ENCODE measurements around the gene CAMTA1.

CAMTA1 gene

DNA sequence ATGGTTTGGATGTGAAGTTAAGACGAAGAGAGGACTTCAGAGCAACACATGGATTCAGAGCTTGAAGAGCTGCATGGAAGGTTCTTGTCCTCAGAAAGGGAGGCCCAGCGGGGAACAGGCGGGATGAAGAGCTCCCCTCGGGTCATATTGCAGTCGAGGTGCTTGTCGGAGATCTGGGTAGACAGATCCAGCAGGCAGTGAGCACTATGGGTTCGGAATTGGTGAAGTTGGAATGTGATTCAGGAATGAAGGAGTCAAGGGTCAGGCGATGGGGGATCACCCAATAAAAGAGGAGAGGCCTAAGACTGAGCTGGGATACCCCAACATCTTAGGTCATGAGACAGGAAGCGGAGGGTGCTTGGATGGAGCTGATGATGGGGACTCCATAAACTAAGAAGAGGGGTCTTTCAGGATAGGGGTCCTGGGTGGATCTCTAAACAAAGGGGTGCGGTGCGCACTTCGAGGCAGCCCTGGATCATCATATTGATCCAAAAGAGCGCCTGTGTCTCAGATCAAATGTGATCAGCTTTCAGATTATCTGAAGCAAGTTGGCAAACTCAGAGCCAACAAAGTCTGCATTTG, 809.6 kb downstream of the CAMTA1 start:
- H3K9me3 ChIP-seq (ENCODE audit: control insufficient read depth, insufficient read depth, low read depth, low read length), result no peaks in the 10 kb centered on the region
- H3K4me3 ChIP-seq (ENCODE audit: low read depth, low read length), result no peak overlapping the region
- ChIA-PET POLR2A (no interaction called here), CTCF (interaction anchor here (0.6 to 0.8 kb wide), 3 partner anchors 10 to 466 kb away, joined by 3 to 4 read pairs (median 3); no protein-coding TSS in a partner anchor)
- H3K27ac ChIP-seq (ENCODE audit: extremely low read depth, low read depth, low read length), result no peak overlapping the region
- TF ChIP-seq ZNF132 (tag by site-specific recombination; IDR thresholded peaks at IDR 0.05; ENCODE audit: borderline replicate concordance) (no peak), ZNF558 (tag by site-specific recombination; IDR thresholded peaks at IDR 0.05) (no peak), ZNF223 (tag by site-specific recombination; IDR thresholded peaks at IDR 0.05) (no peak), ZNF174 (tag by site-specific recombination; IDR thresholded peaks at IDR 0.05) (no peak), FEZF1 (tag by site-specific recombination; IDR thresholded peaks at IDR 0.05) (no peak)
- TF ChIP-seq, protein P1, sequence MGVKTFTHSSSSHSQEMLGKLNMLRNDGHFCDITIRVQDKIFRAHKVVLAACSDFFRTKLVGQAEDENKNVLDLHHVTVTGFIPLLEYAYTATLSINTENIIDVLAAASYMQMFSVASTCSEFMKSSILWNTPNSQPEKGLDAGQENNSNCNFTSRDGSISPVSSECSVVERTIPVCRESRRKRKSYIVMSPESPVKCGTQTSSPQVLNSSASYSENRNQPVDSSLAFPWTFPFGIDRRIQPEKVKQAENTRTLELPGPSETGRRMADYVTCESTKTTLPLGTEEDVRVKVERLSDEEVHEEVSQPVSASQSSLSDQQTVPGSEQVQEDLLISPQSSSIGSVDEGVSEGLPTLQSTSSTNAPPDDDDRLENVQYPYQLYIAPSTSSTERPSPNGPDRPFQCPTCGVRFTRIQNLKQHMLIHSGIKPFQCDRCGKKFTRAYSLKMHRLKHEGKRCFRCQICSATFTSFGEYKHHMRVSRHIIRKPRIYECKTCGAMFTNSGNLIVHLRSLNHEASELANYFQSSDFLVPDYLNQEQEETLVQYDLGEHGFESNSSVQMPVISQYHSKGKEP (tag by site-specific recombination; IDR thresholded peaks at IDR 0.05), result no peak
- no peaks in the 10 kb centered on the region for H3K36me3 ChIP-seq (ENCODE audit: control insufficient read depth in 2 of 2, insufficient read depth in 1 of 2, low read length in 2 of 2)
- no peaks in the 10 kb centered on the region for H3K4me1 ChIP-seq (ENCODE audit: control insufficient read depth, insufficient read depth, low read length)

DNA sequence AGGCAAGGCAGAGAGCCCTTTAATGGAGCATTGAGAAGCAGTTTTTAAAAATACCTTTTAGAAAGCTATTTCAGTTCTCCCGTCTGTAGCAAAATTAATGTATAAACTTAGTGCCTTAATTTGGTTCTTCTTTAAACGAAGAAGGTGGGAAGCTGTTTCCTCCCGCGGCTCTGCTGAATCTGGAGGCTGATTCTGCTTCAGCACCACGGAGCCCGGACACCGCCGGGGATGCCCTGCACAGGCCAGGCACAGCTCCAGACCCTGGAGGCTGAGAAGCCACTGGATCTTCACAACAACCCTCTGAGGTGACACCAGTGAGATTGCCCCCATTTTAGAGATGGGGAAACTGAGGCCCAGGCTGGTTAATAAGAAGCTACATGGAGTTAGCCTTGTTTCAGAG, 810.1 kb downstream of the CAMTA1 start:
- POLR2A ChIA-PET, result no interaction called here
- TF ChIP-seq, protein P2, sequence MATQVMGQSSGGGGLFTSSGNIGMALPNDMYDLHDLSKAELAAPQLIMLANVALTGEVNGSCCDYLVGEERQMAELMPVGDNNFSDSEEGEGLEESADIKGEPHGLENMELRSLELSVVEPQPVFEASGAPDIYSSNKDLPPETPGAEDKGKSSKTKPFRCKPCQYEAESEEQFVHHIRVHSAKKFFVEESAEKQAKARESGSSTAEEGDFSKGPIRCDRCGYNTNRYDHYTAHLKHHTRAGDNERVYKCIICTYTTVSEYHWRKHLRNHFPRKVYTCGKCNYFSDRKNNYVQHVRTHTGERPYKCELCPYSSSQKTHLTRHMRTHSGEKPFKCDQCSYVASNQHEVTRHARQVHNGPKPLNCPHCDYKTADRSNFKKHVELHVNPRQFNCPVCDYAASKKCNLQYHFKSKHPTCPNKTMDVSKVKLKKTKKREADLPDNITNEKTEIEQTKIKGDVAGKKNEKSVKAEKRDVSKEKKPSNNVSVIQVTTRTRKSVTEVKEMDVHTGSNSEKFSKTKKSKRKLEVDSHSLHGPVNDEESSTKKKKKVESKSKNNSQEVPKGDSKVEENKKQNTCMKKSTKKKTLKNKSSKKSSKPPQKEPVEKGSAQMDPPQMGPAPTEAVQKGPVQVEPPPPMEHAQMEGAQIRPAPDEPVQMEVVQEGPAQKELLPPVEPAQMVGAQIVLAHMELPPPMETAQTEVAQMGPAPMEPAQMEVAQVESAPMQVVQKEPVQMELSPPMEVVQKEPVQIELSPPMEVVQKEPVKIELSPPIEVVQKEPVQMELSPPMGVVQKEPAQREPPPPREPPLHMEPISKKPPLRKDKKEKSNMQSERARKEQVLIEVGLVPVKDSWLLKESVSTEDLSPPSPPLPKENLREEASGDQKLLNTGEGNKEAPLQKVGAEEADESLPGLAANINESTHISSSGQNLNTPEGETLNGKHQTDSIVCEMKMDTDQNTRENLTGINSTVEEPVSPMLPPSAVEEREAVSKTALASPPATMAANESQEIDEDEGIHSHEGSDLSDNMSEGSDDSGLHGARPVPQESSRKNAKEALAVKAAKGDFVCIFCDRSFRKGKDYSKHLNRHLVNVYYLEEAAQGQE (tag by site-specific recombination; IDR thresholded peaks at IDR 0.05), result peak; percentile 65
- TF ChIP-seq, protein P3, sequence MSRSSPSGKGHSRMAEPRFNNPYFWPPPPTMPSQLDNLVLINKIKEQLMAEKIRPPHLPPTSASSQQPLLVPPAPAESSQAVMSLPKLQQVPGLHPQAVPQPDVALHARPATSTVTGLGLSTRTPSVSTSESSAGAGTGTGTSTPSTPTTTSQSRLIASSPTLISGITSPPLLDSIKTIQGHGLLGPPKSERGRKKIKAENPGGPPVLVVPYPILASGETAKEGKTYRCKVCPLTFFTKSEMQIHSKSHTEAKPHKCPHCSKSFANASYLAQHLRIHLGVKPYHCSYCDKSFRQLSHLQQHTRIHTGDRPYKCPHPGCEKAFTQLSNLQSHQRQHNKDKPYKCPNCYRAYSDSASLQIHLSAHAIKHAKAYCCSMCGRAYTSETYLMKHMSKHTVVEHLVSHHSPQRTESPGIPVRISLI (tag by site-specific recombination; IDR thresholded peaks at IDR 0.05), result no peak

DNA sequence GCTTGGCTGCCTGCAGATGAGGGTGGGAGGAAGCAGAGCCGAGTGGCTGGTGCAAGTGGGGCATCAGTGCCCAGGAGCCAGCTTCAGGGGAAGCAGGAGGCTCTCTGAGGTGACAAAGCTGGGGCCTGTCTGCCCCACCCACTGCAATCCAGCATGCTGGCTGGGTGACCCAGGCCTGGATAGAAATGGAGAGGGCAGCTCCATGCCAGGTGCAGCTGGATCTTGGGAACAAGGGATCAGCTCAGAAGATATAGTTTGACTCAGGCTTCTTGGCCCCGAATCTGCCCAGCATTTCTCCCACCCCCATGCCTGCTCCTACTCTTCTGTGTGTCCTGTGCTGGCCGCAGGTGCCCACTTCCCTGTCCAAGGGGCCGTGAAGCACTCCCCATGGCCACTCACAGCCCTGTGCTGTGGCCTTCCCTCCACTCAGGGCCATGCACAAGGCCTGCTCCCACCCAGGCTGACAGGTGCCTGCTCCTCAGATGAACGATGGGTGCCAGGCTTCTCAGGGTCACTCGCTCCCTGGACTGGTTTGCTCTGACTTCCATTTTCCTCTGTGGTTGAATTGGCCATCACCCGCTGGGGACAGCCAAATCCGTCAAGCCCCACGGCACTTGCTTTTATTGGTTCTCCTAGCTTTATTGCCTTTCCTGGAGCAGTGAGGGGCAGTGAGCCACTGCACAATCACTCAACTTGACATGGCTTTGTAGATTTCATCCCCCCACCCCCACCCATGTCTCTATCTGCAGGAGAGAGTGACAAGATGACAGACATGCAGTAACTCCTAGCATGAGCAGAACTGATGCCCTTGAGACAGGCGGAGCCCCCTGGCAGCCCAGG, 811.1 kb downstream of the CAMTA1 start:
- H3K9me3 ChIP-seq (ENCODE audit: control insufficient read depth, insufficient read depth, low read depth, low read length), result no peaks in the 10 kb centered on the region
- ChIA-PET CTCF (interaction anchor here (0.5 kb wide), 2 partner anchors 51 to 307 kb away, joined by 3 read pairs; no protein-coding TSS in a partner anchor), POLR2A (no interaction called here)
- TF ChIP-seq ZNF629 (tag by site-specific recombination; IDR thresholded peaks at IDR 0.05), result no peak
- TF ChIP-seq, protein P4, sequence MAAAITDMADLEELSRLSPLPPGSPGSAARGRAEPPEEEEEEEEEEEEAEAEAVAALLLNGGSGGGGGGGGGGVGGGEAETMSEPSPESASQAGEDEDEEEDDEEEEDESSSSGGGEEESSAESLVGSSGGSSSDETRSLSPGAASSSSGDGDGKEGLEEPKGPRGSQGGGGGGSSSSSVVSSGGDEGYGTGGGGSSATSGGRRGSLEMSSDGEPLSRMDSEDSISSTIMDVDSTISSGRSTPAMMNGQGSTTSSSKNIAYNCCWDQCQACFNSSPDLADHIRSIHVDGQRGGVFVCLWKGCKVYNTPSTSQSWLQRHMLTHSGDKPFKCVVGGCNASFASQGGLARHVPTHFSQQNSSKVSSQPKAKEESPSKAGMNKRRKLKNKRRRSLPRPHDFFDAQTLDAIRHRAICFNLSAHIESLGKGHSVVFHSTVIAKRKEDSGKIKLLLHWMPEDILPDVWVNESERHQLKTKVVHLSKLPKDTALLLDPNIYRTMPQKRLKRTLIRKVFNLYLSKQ (tag by site-specific recombination; IDR thresholded peaks at IDR 0.05; ENCODE audit: borderline replicate concordance), result no peak
- TF ChIP-seq, protein P5, sequence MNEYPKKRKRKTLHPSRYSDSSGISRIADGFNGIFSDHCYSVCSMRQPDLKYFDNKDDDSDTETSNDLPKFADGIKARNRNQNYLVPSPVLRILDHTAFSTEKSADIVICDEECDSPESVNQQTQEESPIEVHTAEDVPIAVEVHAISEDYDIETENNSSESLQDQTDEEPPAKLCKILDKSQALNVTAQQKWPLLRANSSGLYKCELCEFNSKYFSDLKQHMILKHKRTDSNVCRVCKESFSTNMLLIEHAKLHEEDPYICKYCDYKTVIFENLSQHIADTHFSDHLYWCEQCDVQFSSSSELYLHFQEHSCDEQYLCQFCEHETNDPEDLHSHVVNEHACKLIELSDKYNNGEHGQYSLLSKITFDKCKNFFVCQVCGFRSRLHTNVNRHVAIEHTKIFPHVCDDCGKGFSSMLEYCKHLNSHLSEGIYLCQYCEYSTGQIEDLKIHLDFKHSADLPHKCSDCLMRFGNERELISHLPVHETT (tag by site-specific recombination; IDR thresholded peaks at IDR 0.05), result no peak
- TF ChIP-seq ZNF19 (tag by site-specific recombination; IDR thresholded peaks at IDR 0.05; ENCODE audit: low read depth), result no peak
- TF ChIP-seq HOXA7 (CRISPR knock-in tag; IDR thresholded peaks at IDR 0.05; ENCODE audit: borderline replicate concordance), result no peak
- no peak for TF ChIP-seq ZNF510 (tag by site-specific recombination; IDR thresholded peaks at IDR 0.05; ENCODE audit: insufficient replicate concordance)
- TF ChIP-seq ZNF830 (tag by site-specific recombination; IDR thresholded peaks at IDR 0.05; ENCODE audit: low read depth), result no peak
- TF ChIP-seq, protein P6, sequence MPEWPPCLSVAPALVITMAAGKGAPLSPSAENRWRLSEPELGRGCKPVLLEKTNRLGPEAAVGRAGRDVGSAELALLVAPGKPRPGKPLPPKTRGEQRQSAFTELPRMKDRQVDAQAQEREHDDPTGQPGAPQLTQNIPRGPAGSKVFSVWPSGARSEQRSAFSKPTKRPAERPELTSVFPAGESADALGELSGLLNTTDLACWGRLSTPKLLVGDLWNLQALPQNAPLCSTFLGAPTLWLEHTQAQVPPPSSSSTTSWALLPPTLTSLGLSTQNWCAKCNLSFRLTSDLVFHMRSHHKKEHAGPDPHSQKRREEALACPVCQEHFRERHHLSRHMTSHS (tag by site-specific recombination; IDR thresholded peaks at IDR 0.05), result no peak
- TF ChIP-seq OVOL3 (tag by site-specific recombination; IDR thresholded peaks at IDR 0.05), result no peak
- H3K4me3 ChIP-seq (ENCODE audit: low read depth, low read length), result no peak overlapping the region
- no peak overlapping the region for H3K27ac ChIP-seq (ENCODE audit: extremely low read depth, low read depth, low read length)
- no peaks in the 10 kb centered on the region for H3K36me3 ChIP-seq (ENCODE audit: control insufficient read depth in 2 of 2, insufficient read depth in 1 of 2, low read length in 2 of 2)
- H3K4me1 ChIP-seq (ENCODE audit: control insufficient read depth, insufficient read depth, low read length), result no peaks in the 10 kb centered on the region

More for the DNA sequence above, 810.1 kb downstream of the CAMTA1 start:
- Histone ChIP-seq H3K9me3 (ENCODE audit: control insufficient read depth, insufficient read depth, low read depth, low read length) (no peaks in the 10 kb centered on the region), H3K4me1 (ENCODE audit: control insufficient read depth, insufficient read depth, low read length) (no peaks in the 10 kb centered on the region), H3K4me3 (ENCODE audit: low read depth, low read length) (no peak overlapping the region), H3K36me3 (ENCODE audit: control insufficient read depth in 2 of 2, insufficient read depth in 1 of 2, low read length in 2 of 2) (no peaks in the 10 kb centered on the region), H3K27ac (ENCODE audit: extremely low read depth, low read depth, low read length) (no peak overlapping the region)
- CTCF ChIA-PET, result interaction anchor here (0.7 to 0.8 kb wide), 2 partner anchors 9 to 41 kb away, joined by 3 to 4 read pairs; no protein-coding TSS in a partner anchor

Data from HEK293 (cell line).